ENCODE data around the gene COG5. TPM values are rescaled to one million over a fixed set of nuclear protein-coding genes. Genes with fewer than 3 reads are reported as not detected.
A peak's percentile ranks its signal among the peaks of the same experiment; 100 is the strongest.

The COG5 gene
- total RNA-seq, 1 experiment from 2014 or later, result 20.2 TPM

GRCh38 chr7:107180378-107180777, 383.3 kb downstream of the COG5 start:
- TF ChIP-seq CTCF (conservative IDR thresholded peaks at IDR 0.05), result no peak
- no peak overlapping the region for H3K4me3 Mint-ChIP-seq
- no CpG with 5 or more reads among the region's 1 CpG for WGBS (ENCODE audit: extremely low coverage, insufficient read length, low lambda C conversion rate)

More at GRCh38 chr7:107180378-107180777, 383.3 kb downstream of the COG5 start:
- DNase-seq, result no peak
- H3K14ac ChIP-seq (ENCODE audit: insufficient read depth, low read length), result no peak overlapping the region
- H2AFZ ChIP-seq (ENCODE audit: low read length), result no peak overlapping the region
- H2BK5ac ChIP-seq (ENCODE audit: insufficient read length, low read length), result no peak overlapping the region
- H2BK20ac ChIP-seq (ENCODE audit: low read depth, low read length, poor library complexity, severe bottlenecking), result no peak overlapping the region
- no peak overlapping the region for H3K9ac ChIP-seq (ENCODE audit: extremely low read depth, insufficient read length, low read length)
- no peak overlapping the region for H4K91ac ChIP-seq (ENCODE audit: insufficient read length, low read depth, low read length)
- no peaks in the 10 kb centered on the region for H3K23me2 ChIP-seq (ENCODE audit: insufficient read length, low read depth, low read length, poor library complexity, severe bottlenecking)
- Mint-ChIP-seq H3K27me3 (ENCODE audit: low read depth) (no peaks in the 10 kb centered on the region), H3K27ac (peak overlapping the region in 1 of 3 experiments; percentile 1; a peak in 2 of 7 replicates), H3K36me3 (ENCODE audit: insufficient read depth in 1 of 3, low read depth in 3 of 3) (peaks cover 6 to 42% (median 40%) of the 10 kb centered on the region in 3 experiments; a peak in 5 of 7 replicates), H3K4me1 (peaks cover 0 to 3% of the 10 kb centered on the region in 2 experiments; a peak in 1 of 4 replicates), H3K9me3 (no peaks in the 10 kb centered on the region)
- no peak overlapping the region for H2BK12ac ChIP-seq (ENCODE audit: insufficient read length, low read depth, low read length)
- H4K20me1 ChIP-seq (ENCODE audit: control insufficient read depth, insufficient read depth, insufficient read length), result no peaks in the 10 kb centered on the region
- no peak overlapping the region for H3T11ph ChIP-seq (ENCODE audit: low read length)
- H3K27ac ChIP-seq (ENCODE audit: insufficient read length, low read depth, low read length), result no peak overlapping the region
- no peaks in the 10 kb centered on the region for H3K27me3 ChIP-seq (ENCODE audit: insufficient read depth, low read length)
- H3K4ac ChIP-seq (ENCODE audit: low read depth, low read length), result no peak overlapping the region
- H4K8ac ChIP-seq (replicated peaks; ENCODE audit: insufficient read length, low read depth, low read length), result no peak overlapping the region
- no peak overlapping the region for H3K23ac ChIP-seq (ENCODE audit: insufficient read length, low read depth, low read length)
- H3K56ac ChIP-seq (ENCODE audit: insufficient read length, low read depth, low read length), result no peak overlapping the region
- no peaks in the 10 kb centered on the region for H3K9me3 ChIP-seq (ENCODE audit: control insufficient read depth, low read depth, low read length)
- H2AK5ac ChIP-seq (ENCODE audit: insufficient read length, low read length), result no peak overlapping the region
- no peak overlapping the region for H3K4me2 ChIP-seq (ENCODE audit: insufficient read depth, insufficient read length, low read length)
- H3K4me1 ChIP-seq (ENCODE audit: insufficient read depth, low read length), result no peaks in the 10 kb centered on the region
- no peak overlapping the region for H4K5ac ChIP-seq (ENCODE audit: insufficient read length, low read depth, low read length)
- H3K79me1 ChIP-seq (ENCODE audit: insufficient read depth, low read depth, low read length, poor library complexity, severe bottlenecking), result no peaks in the 10 kb centered on the region
- no peaks in the 10 kb centered on the region; the same call in 1 of the 2 replicates for H3K79me2 ChIP-seq (ENCODE audit: insufficient read depth, low read length)
- no peak overlapping the region for H3K18ac ChIP-seq (ENCODE audit: insufficient read length, low read depth, low read length)
- no peak overlapping the region for H2BK15ac ChIP-seq (ENCODE audit: low read depth, low read length)
- H2BK120ac ChIP-seq (ENCODE audit: low read depth, low read length, poor library complexity, severe bottlenecking), result no peak overlapping the region

Measured in H9 (cell line).